RWPE1 (cell line): ENCODE data around the gene BRD3.

ENCODE experiments used
- CTCF ChIA-PET: fragments of 350-600 bp; sonication (Branson Sonifier 250); formaldehyde crosslinking; extraction: SDS; loops from one replicate; lab custom pipeline; 2021; lab: Yijun Ruan, JAX
- POLR2A ChIA-PET: fragments of 400-600 bp; formaldehyde crosslinking; extraction: SDS; loops from one replicate; lab custom pipeline; 2020; ENCODE audit warnings: antibody characterized with exemption; ENCODE audit not compliant: low non-redundant PET; lab: Yijun Ruan, JAX
- DNase-seq: peaks from one replicate; pipeline ENCODE4 v3.0.0; 2012; ENCODE audit warnings: low spot score
- H3K27ac ChIP-seq: fragments of 450-650 bp; 2 replicates; pipeline ENCODE4 v1.5.1; 2017
- CTCF ChIP-seq: fragments of 450-650 bp; conservative IDR thresholded peaks from 2 replicates; pipeline ENCODE4 v1.5.1; 2017; ENCODE audit warnings: low read depth, mild to moderate bottlenecking

The BRD3 gene

GRCh38 chr9:134050726-134051125 lies 17.1 kb downstream of the BRD3 start:
- H3K27ac ChIP-seq = peak overlapping the region; percentile 42; the same call in 1 of the 2 replicates
- ChIA-PET POLR2A (no interaction called here), CTCF (interaction anchor here (0.6 kb wide), 1 partner anchor 558 kb away, joined by 3 read pairs; no protein-coding TSS in a partner anchor)
- TF ChIP-seq CTCF = no peak
- DNase-seq = no peak

DNA sequence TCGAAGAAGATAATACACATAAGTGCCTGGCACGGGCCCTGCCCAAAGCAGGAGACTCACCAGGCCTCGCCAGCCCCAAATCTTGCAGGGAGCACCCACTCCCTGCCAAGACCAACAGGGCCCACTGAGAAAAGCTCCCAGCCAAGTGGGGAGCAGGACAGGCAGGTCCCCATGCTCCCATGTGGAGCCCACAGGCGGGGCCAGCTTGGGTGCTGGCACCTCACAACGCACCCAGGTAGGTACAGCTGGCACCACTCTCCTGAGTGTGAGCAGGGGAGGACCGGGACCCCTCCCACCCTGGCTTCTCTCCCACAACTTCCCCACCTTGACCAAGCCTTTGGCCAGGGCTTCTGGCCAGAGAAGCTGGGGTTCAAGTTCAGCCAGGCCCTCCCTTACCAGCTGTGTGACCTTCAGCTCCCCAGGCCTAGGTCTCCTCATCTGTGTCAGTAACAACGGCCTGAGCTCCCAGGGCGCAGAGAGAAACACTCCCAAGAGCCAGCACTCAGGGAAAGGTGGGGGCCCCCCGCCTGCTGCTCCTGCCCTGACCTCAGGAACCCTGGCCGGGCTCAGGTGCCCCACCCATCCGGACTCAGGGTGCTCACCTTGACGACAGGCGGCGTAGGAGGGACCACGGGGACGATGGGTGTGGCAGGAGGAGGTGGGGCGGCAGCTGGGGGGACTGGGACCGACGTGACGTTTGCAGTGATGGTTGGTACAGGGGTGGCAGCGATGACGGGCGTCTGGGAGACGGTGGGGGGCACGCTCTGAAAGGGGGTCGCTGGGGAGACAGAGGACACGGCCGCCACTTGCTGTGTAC lies 17.8 kb downstream of the BRD3 start:
- no peak for DNase-seq
- no peak for TF ChIP-seq CTCF
- CTCF ChIA-PET = interaction anchor here (0.6 to 0.7 kb wide), 2 partner anchors 22 to 559 kb away, joined by 3 read pairs; no protein-coding TSS in a partner anchor
- POLR2A ChIA-PET = no interaction called here
- H3K27ac ChIP-seq = peak overlapping the region; percentile 42

GRCh38 chr9:134049236-134049635 lies 18.6 kb downstream of the BRD3 start:
- ChIA-PET POLR2A (no interaction called here), CTCF (no interaction called here)
- TF ChIP-seq CTCF = no peak
- DNase-seq = no peak
- peak overlapping the region; percentile 42 for H3K27ac ChIP-seq

DNA sequence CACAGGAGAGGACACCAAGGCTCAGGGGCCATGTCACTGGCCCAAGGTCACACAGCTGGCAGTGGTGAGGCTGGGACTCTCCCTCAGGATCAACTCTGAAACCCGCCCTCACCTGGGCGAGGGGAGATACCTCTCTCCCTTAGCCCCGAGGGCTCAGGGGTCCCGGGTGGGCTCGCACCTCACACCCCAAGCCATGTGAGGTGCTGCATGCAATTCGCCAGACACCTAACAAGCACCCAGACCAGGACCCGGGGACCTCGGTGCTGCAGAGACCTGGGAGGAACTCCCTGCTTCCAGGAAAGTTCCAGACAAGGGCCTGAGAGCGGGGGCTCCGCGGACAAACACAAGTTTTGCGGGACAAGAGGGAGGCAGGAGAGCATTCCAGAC lies 19.3 kb downstream of the BRD3 start:
- POLR2A ChIA-PET = no interaction called here
- no peak for DNase-seq
- no peak for TF ChIP-seq CTCF
- CTCF ChIA-PET = no interaction called here
- H3K27ac ChIP-seq = peak overlapping the region; percentile 42

DNA sequence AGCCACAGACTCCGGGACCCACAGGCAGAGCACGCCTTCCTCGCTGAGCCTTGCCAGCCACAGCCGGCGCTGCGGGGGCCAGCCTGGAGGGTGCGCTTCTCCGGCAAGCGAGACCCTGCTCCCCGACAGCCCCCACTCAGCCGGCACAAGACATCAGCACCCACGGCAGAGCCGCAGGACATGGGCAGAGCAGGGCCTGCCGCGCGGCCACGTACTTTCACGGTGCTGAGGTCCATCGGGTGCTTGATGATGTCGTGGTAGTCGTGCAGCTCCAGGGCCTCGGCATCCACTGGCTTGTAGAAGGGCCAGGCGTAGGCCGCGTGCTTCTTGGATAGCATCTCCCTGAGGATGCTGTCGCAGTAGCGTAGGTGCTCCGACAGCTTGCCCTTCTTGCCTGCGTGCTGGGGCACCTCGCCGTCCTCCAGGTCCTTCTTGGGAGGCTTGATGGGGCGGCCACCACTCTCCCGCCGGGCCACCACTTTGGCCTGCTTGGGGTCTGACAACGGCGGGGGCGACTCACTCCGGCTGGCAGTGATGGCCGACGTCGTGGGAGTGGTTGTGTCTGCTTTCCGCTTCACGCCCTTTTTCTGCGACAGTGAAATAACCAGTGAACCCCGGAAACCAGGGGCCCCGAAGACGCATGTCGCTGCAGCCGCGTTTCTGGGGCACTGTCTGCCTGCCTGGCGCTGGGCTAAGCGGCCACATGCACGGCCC lies 19.8 kb downstream of the BRD3 start:
- peak overlapping the region; percentile 42 for H3K27ac ChIP-seq
- POLR2A ChIA-PET = no interaction called here
- CTCF ChIA-PET = no interaction called here
- no peak for TF ChIP-seq CTCF
- DNase-seq = no peak

DNA sequence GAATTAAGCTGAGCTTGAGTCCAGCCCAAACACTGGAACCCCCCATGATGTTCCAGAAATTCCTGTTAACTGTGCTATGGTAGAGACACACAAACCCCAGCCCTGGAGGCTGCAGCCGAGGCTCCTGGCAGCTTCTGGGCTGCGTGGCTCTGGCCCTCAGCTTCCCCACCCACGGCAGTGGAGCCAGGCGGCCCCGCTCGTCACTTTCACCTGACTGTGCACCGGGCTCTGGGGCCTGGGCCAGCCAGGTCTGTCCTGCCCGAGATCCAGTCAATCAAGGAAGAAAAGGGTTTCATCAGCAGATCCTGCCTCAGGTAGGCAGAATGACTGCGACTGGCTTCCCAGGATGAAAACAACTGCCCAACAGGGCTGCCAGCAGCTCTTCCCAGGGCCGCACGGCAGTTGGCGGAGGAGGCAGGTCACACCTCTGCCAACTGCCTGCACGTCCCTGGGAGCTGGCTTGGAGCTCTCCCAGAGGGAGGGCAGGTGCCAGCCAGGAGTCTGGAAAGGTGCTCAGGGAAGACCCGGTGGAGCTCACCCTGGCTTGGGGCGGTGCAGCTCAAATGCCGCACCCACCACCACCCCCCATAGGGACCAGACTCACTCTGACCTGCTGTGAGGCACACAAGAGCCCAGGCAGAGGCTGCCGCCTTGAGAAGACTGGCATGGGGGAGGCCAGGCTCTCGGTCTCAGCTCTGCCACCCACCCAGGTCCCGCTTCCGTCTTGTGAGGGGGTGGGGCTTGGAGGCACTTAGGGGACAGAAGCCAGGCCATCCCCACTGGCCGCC lies 20.7 kb downstream of the BRD3 start:
- ChIA-PET CTCF (no interaction called here), POLR2A (interaction anchor here (0.6 kb wide), 1 partner anchor 316 kb away, joined by 3 read pairs; no protein-coding TSS in a partner anchor)
- TF ChIP-seq CTCF = no peak
- peak overlapping the region; percentile 31 for H3K27ac ChIP-seq
- DNase-seq = no peak
